Muscle layer of duodenum (tissue), 2 donors: ENCODE measurements around the gene ARHGAP10.

ENCODE experiments used
- H3K27ac ChIP-seq: one replicate; pipeline ENCODE4 v1.7.0; 2013; ENCODE audit warnings: mild to moderate bottlenecking, low read length
- H3K27me3 ChIP-seq: one replicate; pipeline ENCODE4 v1.7.0; 2013; ENCODE audit warnings: low read depth, mild to moderate bottlenecking, control low read depth, low read length
- H3K36me3 ChIP-seq, 2 donors: one replicate each; pipeline ENCODE4 v1.7.0; 2013; ENCODE audit warnings: low read length in 2 of 2, control low read depth in 1 of 2, mild to moderate bottlenecking in 1 of 2; ENCODE audit not compliant: insufficient read depth in 2 of 2, control insufficient read depth in 1 of 2
- H3K4me1 ChIP-seq, 2 donors: one replicate each; pipeline ENCODE4 v1.7.0; 2013; ENCODE audit warnings: low read length in 2 of 2, mild to moderate bottlenecking in 2 of 2, control low read depth in 1 of 2, moderate library complexity in 1 of 2; ENCODE audit not compliant: insufficient read depth in 2 of 2, control insufficient read depth in 1 of 2
- H3K4me3 ChIP-seq, 2 donors: one replicate each; pipeline ENCODE4 v1.7.0; 2013; ENCODE audit warnings: low read length in 2 of 2, low read depth in 1 of 2, mild to moderate bottlenecking in 1 of 2
- H3K9me3 ChIP-seq, 2 donors: one replicate each; pipeline ENCODE4 v1.7.0; 2013; ENCODE audit warnings: low read length in 2 of 2, control low read depth in 1 of 2, mild to moderate bottlenecking in 1 of 2; ENCODE audit not compliant: control insufficient read depth in 1 of 2
- donor health status: healthy.

ARHGAP10 gene

GRCh38 chr4:147733716-147734344, 1.9 kb downstream of the ARHGAP10 start:
- Histone ChIP-seq H3K9me3 (no peaks in the 10 kb centered on the region), H3K27me3 (no peaks in the 10 kb centered on the region), H3K4me3 (peak overlapping the region; percentile 85 to 88), H3K27ac (peak overlapping the region; percentile 83), H3K4me1 (peaks cover 0 to 13% of the 10 kb centered on the region in 2 donors), H3K36me3 (no peaks in the 10 kb centered on the region)

GRCh38 chr4:147734496-147734895, 2.6 kb downstream of the ARHGAP10 start:
- H3K9me3 ChIP-seq, result no peaks in the 10 kb centered on the region
- H3K36me3 ChIP-seq, result no peaks in the 10 kb centered on the region
- peaks cover 0 to 17% of the 10 kb centered on the region in 2 donors for H3K4me1 ChIP-seq
- peak overlapping the region; percentile 85 to 88 for H3K4me3 ChIP-seq
- peak overlapping the region; percentile 83 for H3K27ac ChIP-seq
- no peaks in the 10 kb centered on the region for H3K27me3 ChIP-seq

- Histone ChIP-seq H3K4me3 (peak overlapping the region; percentile 10 to 32), H3K27me3 (no peaks in the 10 kb centered on the region), H3K4me1 (peaks cover 0 to 17% of the 10 kb centered on the region in 2 donors), H3K27ac (peak overlapping the region; percentile 27), H3K9me3 (no peaks in the 10 kb centered on the region), H3K36me3 (no peaks in the 10 kb centered on the region)
These were observed 3.8 kb downstream of the ARHGAP10 start for GRCh38 chr4:147735413-147736301.

- H3K9me3 ChIP-seq, result no peaks in the 10 kb centered on the region
- H3K4me3 ChIP-seq, result peak overlapping the region in 1 of 2 donors; percentile 32
- H3K27me3 ChIP-seq, result no peaks in the 10 kb centered on the region
- H3K4me1 ChIP-seq, result peaks cover 0 to 19% of the 10 kb centered on the region in 2 donors
- peak overlapping the region; percentile 27 for H3K27ac ChIP-seq
- no peaks in the 10 kb centered on the region for H3K36me3 ChIP-seq
These were observed 4.6 kb downstream of the ARHGAP10 start for GRCh38 chr4:147736458-147736857.

- no peaks in the 10 kb centered on the region for H3K9me3 ChIP-seq
- no peak overlapping the region for H3K4me3 ChIP-seq
- no peaks in the 10 kb centered on the region for H3K27me3 ChIP-seq
- peaks cover 0 to 25% of the 10 kb centered on the region in 2 donors for H3K4me1 ChIP-seq
- H3K36me3 ChIP-seq, result no peaks in the 10 kb centered on the region
- H3K27ac ChIP-seq, result no peak overlapping the region
These were observed 5.7 kb downstream of the ARHGAP10 start for GRCh38 chr4:147737623-147738022.

GRCh38 chr4:147739239-147739823, 7.4 kb downstream of the ARHGAP10 start:
- Histone ChIP-seq H3K27me3 (no peaks in the 10 kb centered on the region), H3K27ac (no peak overlapping the region), H3K4me3 (no peak overlapping the region), H3K9me3 (no peaks in the 10 kb centered on the region), H3K4me1 (peaks cover 0 to 28% of the 10 kb centered on the region in 2 donors), H3K36me3 (no peaks in the 10 kb centered on the region)

- Histone ChIP-seq H3K4me1 (peaks cover 0 to 28% of the 10 kb centered on the region in 2 donors), H3K4me3 (no peak overlapping the region), H3K36me3 (no peaks in the 10 kb centered on the region), H3K9me3 (no peaks in the 10 kb centered on the region), H3K27me3 (no peaks in the 10 kb centered on the region), H3K27ac (no peak overlapping the region)
These were observed 8.3 kb downstream of the ARHGAP10 start for GRCh38 chr4:147740176-147740575.

- H3K4me3 ChIP-seq, result no peak overlapping the region
- no peak overlapping the region for H3K27ac ChIP-seq
- no peaks in the 10 kb centered on the region for H3K27me3 ChIP-seq
- no peaks in the 10 kb centered on the region for H3K36me3 ChIP-seq
- H3K4me1 ChIP-seq, result peaks cover 0 to 21% of the 10 kb centered on the region in 2 donors
- no peaks in the 10 kb centered on the region for H3K9me3 ChIP-seq
These were observed 9.4 kb downstream of the ARHGAP10 start for GRCh38 chr4:147741190-147741788.

- H3K27me3 ChIP-seq, result no peaks in the 10 kb centered on the region
- no peaks in the 10 kb centered on the region for H3K9me3 ChIP-seq
- no peaks in the 10 kb centered on the region for H3K36me3 ChIP-seq
- H3K27ac ChIP-seq, result no peak overlapping the region
- H3K4me1 ChIP-seq, result peaks cover 0 to 19% of the 10 kb centered on the region in 2 donors
- no peak overlapping the region for H3K4me3 ChIP-seq
These were observed 16.0 kb downstream of the ARHGAP10 start for GRCh38 chr4:147747787-147748454.

GRCh38 chr4:147749811-147750321, 18.0 kb downstream of the ARHGAP10 start:
- peaks cover 4 to 27% of the 10 kb centered on the region in 2 donors for H3K4me1 ChIP-seq

More at GRCh38 chr4:147749811-147750321, 18.0 kb downstream of the ARHGAP10 start:
- no peak overlapping the region for H3K27ac ChIP-seq
- no peaks in the 10 kb centered on the region for H3K9me3 ChIP-seq
- no peaks in the 10 kb centered on the region for H3K36me3 ChIP-seq
- no peaks in the 10 kb centered on the region for H3K27me3 ChIP-seq
- no peak overlapping the region for H3K4me3 ChIP-seq
